HG03571 (cell line): ENCODE data around the gene TMEM164.
"Not testable (repeated sequence)": the region's sequence is repeated elsewhere in the genome, so short reads cannot be mapped to it uniquely, and the experiment has no call there.

Experiments used
- ATAC-seq: cut with Tn5 transposase; IDR thresholded peaks from one replicate; pipeline ENCODE4 v1.9.1; 2021; ENCODE audit not compliant: unreplicated experiment

Gene TMEM164

GRCh38 chrX:110125446-110126162 is 122.7 kb downstream of the TMEM164 start:
- ATAC-seq = no peak

- no peak for ATAC-seq
These were observed 128.1 kb downstream of the TMEM164 start for GRCh38 chrX:110131031-110131430.

GRCh38 chrX:110132450-110133114 is 129.7 kb downstream of the TMEM164 start:
- ATAC-seq = no peak

GRCh38 chrX:110133735-110134370 is 130.9 kb downstream of the TMEM164 start:
- ATAC-seq = no peak

- ATAC-seq = no peak
These were observed 132.7 kb downstream of the TMEM164 start for GRCh38 chrX:110135618-110136017.

- ATAC-seq = no peak
These were observed 133.2 kb downstream of the TMEM164 start for GRCh38 chrX:110136136-110136535.

GRCh38 chrX:110138557-110138956 is 135.6 kb downstream of the TMEM164 start:
- no peak for ATAC-seq

- no peak for ATAC-seq
These were observed 136.3 kb downstream of the TMEM164 start for GRCh38 chrX:110139172-110139571.

- no peak for ATAC-seq
These were observed 139.2 kb downstream of the TMEM164 start for GRCh38 chrX:110142096-110142495.

GRCh38 chrX:110143454-110144210 is 140.7 kb downstream of the TMEM164 start:
- ATAC-seq = no peak

GRCh38 chrX:110145311-110145710 is 142.4 kb downstream of the TMEM164 start:
- ATAC-seq = no peak

GRCh38 chrX:110145854-110146253 is 142.9 kb downstream of the TMEM164 start:
- ATAC-seq = no peak

GRCh38 chrX:110146521-110146920 is 143.6 kb downstream of the TMEM164 start:
- ATAC-seq = no peak

GRCh38 chrX:110153244-110153643 is 150.3 kb downstream of the TMEM164 start:
- ATAC-seq = no peak

GRCh38 chrX:110153896-110154295 is 151.0 kb downstream of the TMEM164 start:
- ATAC-seq = no peak

GRCh38 chrX:110154328-110154727 is 151.4 kb downstream of the TMEM164 start:
- not testable (repeated sequence) for ATAC-seq

- ATAC-seq = no peak
These were observed 152.8 kb downstream of the TMEM164 start for GRCh38 chrX:110155759-110156158.

GRCh38 chrX:110156167-110156754 is 153.3 kb downstream of the TMEM164 start:
- ATAC-seq = no peak

GRCh38 chrX:110157444-110157843 is 154.5 kb downstream of the TMEM164 start:
- ATAC-seq = no peak

GRCh38 chrX:110159235-110159634 is 156.3 kb downstream of the TMEM164 start:
- ATAC-seq = no peak

GRCh38 chrX:110159865-110160264 is 157.0 kb downstream of the TMEM164 start:
- no peak for ATAC-seq
